BJ (cell line): ENCODE data around the gene UQCR11. TPM values are rescaled to one million over a fixed set of nuclear protein-coding genes. Genes with fewer than 3 reads are reported as not detected.

Experiments used
- CTCF ChIA-PET: fragments of 350-600 bp; formaldehyde crosslinking; extraction: SDS; loops from one replicate; lab custom pipeline; 2021; ENCODE audit warnings: antibody characterized with exemption, inconsistent platforms; lab: Yijun Ruan, JAX
- POLR2A ChIA-PET: fragments of 300-600 bp; sonication (Branson Sonifier 250); formaldehyde crosslinking; extraction: SDS; loops from one replicate; lab custom pipeline; 2021; ENCODE audit warnings: antibody characterized with exemption; lab: Charles Lee
- DNase-seq: peaks from one replicate; pipeline ENCODE4 v3.0.0-alpha.2; 2011; ENCODE audit warnings: low read depth
- H3K27me3 ChIP-seq: 2 replicates; pipeline ENCODE4 v1.6.0; 2011; ENCODE audit warnings: low read length; ENCODE audit not compliant: control insufficient read depth, insufficient read depth
- H3K36me3 ChIP-seq: 2 replicates; pipeline ENCODE4 v1.5.1; 2011; ENCODE audit warnings: low read length; ENCODE audit not compliant: control insufficient read depth, insufficient read depth
- H3K4me3 ChIP-seq: 2 replicates; pipeline ENCODE4 v1.5.1; 2011; ENCODE audit warnings: low read depth, mild to moderate bottlenecking, control low read depth, low read length
- polyA plus RNA-seq: library from polyadenylated mRNA; depleted of rRNA; stranded (reverse); fragments of >200 nt; gene quantifications from 2 replicates; pipeline ENCODE4 v1.2.3, GENCODE V29; 2011
- TF ChIP-seq, protein P1 (sequence below): IDR thresholded peaks from 2 replicates; pipeline ENCODE4 v1.5.1; 2011; ENCODE audit warnings: low read depth, mild to moderate bottlenecking, control low read depth, inconsistent platforms, low read length, moderate library complexity; ENCODE audit not compliant: insufficient read depth

The UQCR11 gene
- polyA plus RNA-seq, 1 experiment = 213 TPM

- TF ChIP-seq, protein P1, sequence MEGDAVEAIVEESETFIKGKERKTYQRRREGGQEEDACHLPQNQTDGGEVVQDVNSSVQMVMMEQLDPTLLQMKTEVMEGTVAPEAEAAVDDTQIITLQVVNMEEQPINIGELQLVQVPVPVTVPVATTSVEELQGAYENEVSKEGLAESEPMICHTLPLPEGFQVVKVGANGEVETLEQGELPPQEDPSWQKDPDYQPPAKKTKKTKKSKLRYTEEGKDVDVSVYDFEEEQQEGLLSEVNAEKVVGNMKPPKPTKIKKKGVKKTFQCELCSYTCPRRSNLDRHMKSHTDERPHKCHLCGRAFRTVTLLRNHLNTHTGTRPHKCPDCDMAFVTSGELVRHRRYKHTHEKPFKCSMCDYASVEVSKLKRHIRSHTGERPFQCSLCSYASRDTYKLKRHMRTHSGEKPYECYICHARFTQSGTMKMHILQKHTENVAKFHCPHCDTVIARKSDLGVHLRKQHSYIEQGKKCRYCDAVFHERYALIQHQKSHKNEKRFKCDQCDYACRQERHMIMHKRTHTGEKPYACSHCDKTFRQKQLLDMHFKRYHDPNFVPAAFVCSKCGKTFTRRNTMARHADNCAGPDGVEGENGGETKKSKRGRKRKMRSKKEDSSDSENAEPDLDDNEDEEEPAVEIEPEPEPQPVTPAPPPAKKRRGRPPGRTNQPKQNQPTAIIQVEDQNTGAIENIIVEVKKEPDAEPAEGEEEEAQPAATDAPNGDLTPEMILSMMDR = no peak
- H3K27me3 ChIP-seq = no peaks in the 10 kb centered on the region
- ChIA-PET POLR2A (no interaction called here), CTCF (interaction anchor here (2.3 kb wide), 1 partner anchor 33 kb away, joined by 8 read pairs; no protein-coding TSS in a partner anchor)
- peaks cover 31% of the 10 kb centered on the region for H3K36me3 ChIP-seq
- H3K4me3 ChIP-seq = no peak overlapping the region
- no peak for DNase-seq
These were observed 26.0 kb downstream of the UQCR11 start for GRCh38 chr19:1579222-1579621.

DNA sequence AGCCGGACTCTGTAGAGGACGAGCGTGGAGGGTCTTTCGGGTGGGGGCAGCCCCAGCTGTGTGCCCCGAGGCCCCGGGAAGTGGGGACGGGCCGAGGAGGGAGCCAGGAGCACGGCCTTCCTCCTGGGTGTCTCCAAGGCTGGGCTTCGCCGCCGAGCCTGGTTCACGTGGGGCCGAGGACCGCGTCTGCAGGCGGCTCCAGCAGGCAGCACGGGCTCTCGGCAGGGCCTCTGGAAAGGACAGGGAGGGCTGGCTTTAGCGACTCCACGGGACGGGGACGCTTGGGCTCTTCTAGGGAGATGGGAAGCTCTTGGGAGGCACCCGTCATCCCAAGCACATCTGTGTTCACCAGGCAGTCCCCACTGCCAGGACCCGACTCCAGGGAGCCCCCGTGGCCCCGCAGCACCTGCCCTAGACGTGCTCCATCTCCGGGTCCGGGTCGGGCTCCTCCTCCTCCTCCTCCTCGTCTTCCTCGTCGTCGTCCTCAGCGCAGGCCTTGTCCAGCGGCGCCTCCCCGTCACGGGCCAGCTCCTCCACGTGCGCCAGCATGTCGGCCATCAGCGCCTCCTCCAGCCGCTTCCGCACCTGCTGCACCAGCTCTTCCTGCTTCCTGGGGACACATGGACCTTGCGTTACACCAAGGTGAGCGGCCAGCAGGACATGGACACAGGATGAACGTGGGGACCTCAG, 27.2 kb downstream of the UQCR11 start:
- TF ChIP-seq, protein P1 = no peak
- CTCF ChIA-PET = interaction anchor here (1.3 to 2.3 kb wide), 3 partner anchors 10 to 95 kb away, joined by 3 to 8 read pairs (median 3); no protein-coding TSS in a partner anchor
- peaks cover 28% of the 10 kb centered on the region for H3K36me3 ChIP-seq

DNA sequence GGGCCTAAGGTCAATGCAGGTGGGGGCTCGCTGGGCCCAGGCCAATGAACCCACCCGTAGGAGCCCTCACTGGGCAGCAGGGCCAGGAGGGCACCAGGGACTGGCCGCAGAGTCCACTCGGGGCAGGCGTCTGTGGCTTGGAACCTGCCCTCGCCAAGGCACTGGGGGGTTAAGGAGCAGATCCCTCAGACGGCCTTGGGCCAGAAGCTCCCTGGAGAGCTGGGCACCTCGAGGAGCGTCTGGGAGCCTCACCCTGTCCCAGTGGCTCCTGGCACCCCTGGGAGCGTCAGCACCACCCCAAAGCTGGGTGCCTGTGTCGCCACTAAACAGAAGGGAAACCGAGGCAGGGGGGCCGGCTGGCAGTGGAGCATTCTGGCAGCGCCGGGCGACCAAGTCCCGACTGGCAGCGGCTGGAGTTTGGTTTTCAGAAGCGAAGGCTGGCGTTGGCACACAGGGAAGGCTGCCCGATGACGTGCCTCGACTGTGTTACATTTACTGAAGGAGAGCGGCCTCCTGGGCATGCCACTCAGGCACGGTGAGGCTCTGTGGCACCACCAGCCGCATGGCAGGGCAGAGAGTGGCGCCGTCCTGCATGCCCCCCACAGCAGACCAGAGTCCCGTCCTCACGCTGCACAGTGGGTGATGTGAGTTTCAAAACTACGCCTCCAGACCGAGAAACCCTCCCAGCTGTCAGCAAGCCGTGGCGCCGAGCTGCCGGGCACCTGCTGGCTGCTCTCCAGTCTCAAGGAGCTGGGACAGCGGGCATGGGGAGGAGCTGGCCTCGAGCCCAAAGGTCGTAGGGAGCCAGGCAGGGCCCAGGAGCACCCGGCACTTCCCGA, 28.0 kb downstream of the UQCR11 start:
- Histone ChIP-seq H3K4me3 (no peak overlapping the region), H3K36me3 (peaks cover 25% of the 10 kb centered on the region), H3K27me3 (no peaks in the 10 kb centered on the region)
- ChIA-PET POLR2A (no interaction called here), CTCF (interaction anchor here (1.3 to 2.3 kb wide), 3 partner anchors 10 to 95 kb away, joined by 3 to 8 read pairs (median 3); no protein-coding TSS in a partner anchor)
- TF ChIP-seq, protein P1 = no peak
- no peak for DNase-seq

More for the DNA sequence above, 27.2 kb downstream of the UQCR11 start:
- no peak overlapping the region for H3K4me3 ChIP-seq
- H3K27me3 ChIP-seq = no peaks in the 10 kb centered on the region
- POLR2A ChIA-PET = no interaction called here
- DNase-seq = no peak

- no peak for DNase-seq
- Histone ChIP-seq H3K27me3 (no peaks in the 10 kb centered on the region), H3K4me3 (no peak overlapping the region), H3K36me3 (peaks cover 23% of the 10 kb centered on the region)
- ChIA-PET CTCF (interaction anchor here (1.0 to 1.4 kb wide), 3 partner anchors 15 to 96 kb away, joined by 3 to 4 read pairs (median 3); no protein-coding TSS in a partner anchor), POLR2A (no interaction called here)
- TF ChIP-seq, protein P1 = no peak
These were observed 28.8 kb downstream of the UQCR11 start for GRCh38 chr19:1576242-1577089.
